Measurements from ENCODE around the gene VSTM1.

Gene VSTM1

GRCh38 chr19:54026656-54027055 is 37.0 kb downstream of the VSTM1 start:
- no peaks in the 10 kb centered on the region for H3K27me3 ChIP-seq (ENCODE audit: insufficient read depth, low read length)
- no peak overlapping the region for H3K4me2 ChIP-seq (ENCODE audit: low read length)
- H3K36me3 ChIP-seq (ENCODE audit: insufficient read depth, low read length), result no peaks in the 10 kb centered on the region
- no peaks in the 10 kb centered on the region for H3K4me1 ChIP-seq (ENCODE audit: insufficient read depth, low read length, severe bottlenecking)
- H3F3A ChIP-seq (ENCODE audit: insufficient read depth, low read length), result no peaks in the 10 kb centered on the region
- no peaks in the 10 kb centered on the region for H4K20me1 ChIP-seq (ENCODE audit: insufficient read depth, low read length)
- H3K79me2 ChIP-seq (ENCODE audit: insufficient read depth, low read length), result no peaks in the 10 kb centered on the region
- H3K9me3 ChIP-seq (ENCODE audit: low read length), result no peaks in the 10 kb centered on the region
- no peaks in the 10 kb centered on the region for H3K9me2 ChIP-seq (ENCODE audit: low read depth, low read length)
- H3K4me3 ChIP-seq (ENCODE audit: low read depth, low read length, poor library complexity, severe bottlenecking), result no peak overlapping the region
- H3K9ac ChIP-seq (ENCODE audit: low read length), result no peak overlapping the region
- TF ChIP-seq EZH2 (IDR thresholded peaks at IDR 0.05; ENCODE audit: borderline replicate concordance, low read length) (no peak), CTCF (IDR thresholded peaks at IDR 0.05; ENCODE audit: low read length) (no peak)
- no peak overlapping the region for H2AFZ ChIP-seq (ENCODE audit: low read length)
- H3K27ac ChIP-seq (ENCODE audit: low read depth, low read length, poor library complexity, severe bottlenecking), result no peak overlapping the region

GRCh38 chr19:54024660-54025059 is 39.0 kb downstream of the VSTM1 start:
- no peaks in the 10 kb centered on the region for H3K36me3 ChIP-seq (ENCODE audit: insufficient read depth, low read length)
- no peak overlapping the region for H3K4me3 ChIP-seq (ENCODE audit: low read depth, low read length, poor library complexity, severe bottlenecking)
- H3K9ac ChIP-seq (ENCODE audit: low read length), result no peak overlapping the region
- H3K4me2 ChIP-seq (ENCODE audit: low read length), result no peak overlapping the region
- H3K27me3 ChIP-seq (ENCODE audit: insufficient read depth, low read length), result no peaks in the 10 kb centered on the region
- no peaks in the 10 kb centered on the region for H4K20me1 ChIP-seq (ENCODE audit: insufficient read depth, low read length)
- no peak overlapping the region for H2AFZ ChIP-seq (ENCODE audit: low read length)
- H3K27ac ChIP-seq (ENCODE audit: low read depth, low read length, poor library complexity, severe bottlenecking), result no peak overlapping the region
- TF ChIP-seq EZH2 (IDR thresholded peaks at IDR 0.05; ENCODE audit: borderline replicate concordance, low read length) (no peak), CTCF (IDR thresholded peaks at IDR 0.05; ENCODE audit: low read length) (no peak)
- no peaks in the 10 kb centered on the region for H3K9me2 ChIP-seq (ENCODE audit: low read depth, low read length)
- no peaks in the 10 kb centered on the region for H3K9me3 ChIP-seq (ENCODE audit: low read length)
- no peaks in the 10 kb centered on the region for H3K4me1 ChIP-seq (ENCODE audit: insufficient read depth, low read length, severe bottlenecking)
- H3F3A ChIP-seq (ENCODE audit: insufficient read depth, low read length), result no peaks in the 10 kb centered on the region
- H3K79me2 ChIP-seq (ENCODE audit: insufficient read depth, low read length), result no peaks in the 10 kb centered on the region

- TF ChIP-seq EZH2 (IDR thresholded peaks at IDR 0.05; ENCODE audit: borderline replicate concordance, low read length) (no peak), CTCF (IDR thresholded peaks at IDR 0.05; ENCODE audit: low read length) (no peak)
Measured at GRCh38 chr19:54023191-54023590, 40.5 kb downstream of the VSTM1 start.

More at GRCh38 chr19:54023191-54023590, 40.5 kb downstream of the VSTM1 start:
- Histone ChIP-seq H3K79me2 (ENCODE audit: insufficient read depth, low read length) (no peaks in the 10 kb centered on the region), H3K4me2 (ENCODE audit: low read length) (no peak overlapping the region), H3F3A (ENCODE audit: insufficient read depth, low read length) (no peaks in the 10 kb centered on the region), H3K9ac (ENCODE audit: low read length) (no peak overlapping the region), H3K27me3 (ENCODE audit: insufficient read depth, low read length) (no peaks in the 10 kb centered on the region), H3K27ac (ENCODE audit: low read depth, low read length, poor library complexity, severe bottlenecking) (no peak overlapping the region), H4K20me1 (ENCODE audit: insufficient read depth, low read length) (no peaks in the 10 kb centered on the region), H3K4me1 (ENCODE audit: insufficient read depth, low read length, severe bottlenecking) (no peaks in the 10 kb centered on the region), H3K36me3 (ENCODE audit: insufficient read depth, low read length) (no peaks in the 10 kb centered on the region), H3K9me3 (ENCODE audit: low read length) (no peaks in the 10 kb centered on the region), H2AFZ (ENCODE audit: low read length) (no peak overlapping the region), H3K9me2 (ENCODE audit: low read depth, low read length) (no peaks in the 10 kb centered on the region), H3K4me3 (ENCODE audit: low read depth, low read length, poor library complexity, severe bottlenecking) (no peak overlapping the region)
